COR-L47 (cell line): ENCODE results near the gene KCTD17.

Source experiments
- DNase-seq: peaks from one replicate; lab custom pipeline; 2025; lab: John Stamatoyannopoulos, UW

The KCTD17 gene

GRCh38 chr22:37021041-37021440 lies 30.5 kb upstream of the KCTD17 start:
- DNase-seq = no peak

GRCh38 chr22:37021710-37022482 lies 29.6 kb upstream of the KCTD17 start:
- DNase-seq = no peak

GRCh38 chr22:37022483-37023337 lies 28.8 kb upstream of the KCTD17 start:
- no peak for DNase-seq

GRCh38 chr22:37023743-37024338 lies 27.7 kb upstream of the KCTD17 start:
- no peak for DNase-seq

- DNase-seq = no peak
Observed at GRCh38 chr22:37024339-37025157, 27.0 kb upstream of the KCTD17 start.

GRCh38 chr22:37025500-37026070 lies 26.0 kb upstream of the KCTD17 start:
- DNase-seq = no peak

GRCh38 chr22:37026325-37026724 lies 25.2 kb upstream of the KCTD17 start:
- DNase-seq = no peak

- DNase-seq = no peak
Observed at GRCh38 chr22:37027556-37027955, 24.0 kb upstream of the KCTD17 start.

GRCh38 chr22:37028692-37029674 lies 22.6 kb upstream of the KCTD17 start:
- DNase-seq = no peak

GRCh38 chr22:37030560-37031281 lies 20.8 kb upstream of the KCTD17 start:
- no peak for DNase-seq

GRCh38 chr22:37032134-37032534 lies 19.4 kb upstream of the KCTD17 start:
- DNase-seq = no peak

GRCh38 chr22:37032535-37033460 lies 18.7 kb upstream of the KCTD17 start:
- no peak for DNase-seq

GRCh38 chr22:37033605-37034430 lies 17.7 kb upstream of the KCTD17 start:
- DNase-seq = no peak

- DNase-seq = no peak
Observed at GRCh38 chr22:37036655-37037377, 14.7 kb upstream of the KCTD17 start.

GRCh38 chr22:37037669-37038068 lies 13.9 kb upstream of the KCTD17 start:
- DNase-seq = no peak

GRCh38 chr22:37039466-37039865 lies 12.1 kb upstream of the KCTD17 start:
- no peak for DNase-seq
